AG09309 (cell line): ENCODE measurements around the gene GPRASP2.
A peak's percentile ranks its signal among the peaks of the same experiment; 100 is the strongest.

Source experiments
- DNase-seq: peaks from one replicate; pipeline ENCODE4 v3.0.0-alpha.2; 2010; ENCODE audit warnings: low read depth
- H3K4me3 ChIP-seq: 2 replicates; pipeline ENCODE4 v1.5.1; 2011; ENCODE audit warnings: mild to moderate bottlenecking, low read depth, low read length, moderate library complexity; ENCODE audit not compliant: control insufficient read depth
- TF ChIP-seq, protein P1 (sequence below): IDR thresholded peaks from 2 replicates; pipeline ENCODE4 v1.5.1; 2011; ENCODE audit warnings: mild to moderate bottlenecking, low read depth, low read length, inconsistent platforms; ENCODE audit not compliant: insufficient read depth, control insufficient read depth; ENCODE audit errors: missing control alignments

Gene GPRASP2

DNA sequence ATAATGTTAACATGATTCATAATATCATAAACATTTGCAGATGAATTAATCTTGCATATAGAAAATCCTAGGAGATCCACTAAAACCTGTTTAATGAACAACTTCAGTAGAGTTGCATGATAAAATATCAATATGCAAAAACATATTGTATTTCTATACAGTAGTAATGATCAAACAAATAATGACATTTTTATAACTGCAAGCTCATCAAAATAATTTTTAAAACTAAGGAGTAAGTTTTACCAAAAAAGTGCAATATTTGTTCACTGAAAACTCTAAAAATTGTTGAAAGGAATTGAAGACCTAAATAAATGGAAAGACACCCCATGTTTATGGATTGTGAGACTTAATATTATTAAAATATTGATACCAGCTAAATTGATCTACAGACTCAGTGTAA lies 15.9 kb upstream of the GPRASP2 start:
- DNase-seq: no peak
- TF ChIP-seq, protein P1, sequence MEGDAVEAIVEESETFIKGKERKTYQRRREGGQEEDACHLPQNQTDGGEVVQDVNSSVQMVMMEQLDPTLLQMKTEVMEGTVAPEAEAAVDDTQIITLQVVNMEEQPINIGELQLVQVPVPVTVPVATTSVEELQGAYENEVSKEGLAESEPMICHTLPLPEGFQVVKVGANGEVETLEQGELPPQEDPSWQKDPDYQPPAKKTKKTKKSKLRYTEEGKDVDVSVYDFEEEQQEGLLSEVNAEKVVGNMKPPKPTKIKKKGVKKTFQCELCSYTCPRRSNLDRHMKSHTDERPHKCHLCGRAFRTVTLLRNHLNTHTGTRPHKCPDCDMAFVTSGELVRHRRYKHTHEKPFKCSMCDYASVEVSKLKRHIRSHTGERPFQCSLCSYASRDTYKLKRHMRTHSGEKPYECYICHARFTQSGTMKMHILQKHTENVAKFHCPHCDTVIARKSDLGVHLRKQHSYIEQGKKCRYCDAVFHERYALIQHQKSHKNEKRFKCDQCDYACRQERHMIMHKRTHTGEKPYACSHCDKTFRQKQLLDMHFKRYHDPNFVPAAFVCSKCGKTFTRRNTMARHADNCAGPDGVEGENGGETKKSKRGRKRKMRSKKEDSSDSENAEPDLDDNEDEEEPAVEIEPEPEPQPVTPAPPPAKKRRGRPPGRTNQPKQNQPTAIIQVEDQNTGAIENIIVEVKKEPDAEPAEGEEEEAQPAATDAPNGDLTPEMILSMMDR: no peak
- H3K4me3 ChIP-seq: no peak overlapping the region

- H3K4me3 ChIP-seq: no peak overlapping the region
- DNase-seq: no peak
- TF ChIP-seq, protein P1: no peak
Measured at GRCh38 chrX:102697494-102697893, 14.8 kb upstream of the GPRASP2 start.

DNA sequence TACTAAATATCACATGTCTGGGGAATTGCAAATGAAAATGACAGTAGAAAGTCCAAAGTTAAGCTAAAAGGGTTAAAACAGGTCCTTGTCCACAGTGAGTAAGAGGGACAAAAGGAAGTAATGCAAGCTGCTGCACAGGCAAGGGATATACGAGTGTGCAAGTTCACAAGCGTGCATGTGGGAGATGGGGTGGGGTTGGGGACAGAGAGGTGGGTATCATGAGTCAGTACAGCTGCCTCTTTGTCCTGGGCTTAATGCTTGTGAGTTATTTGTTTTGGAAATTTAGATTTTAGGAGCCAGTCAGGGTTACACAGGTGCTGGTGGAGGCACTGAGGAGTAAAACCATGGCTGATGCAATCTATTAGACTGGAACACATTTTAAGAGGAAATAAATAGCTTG lies 3.3 kb upstream of the GPRASP2 start:
- no peak overlapping the region for H3K4me3 ChIP-seq
- no peak for DNase-seq
- TF ChIP-seq, protein P1: no peak

- H3K4me3 ChIP-seq: peak overlapping the region; percentile 71
- no peak for DNase-seq
- TF ChIP-seq, protein P1: no peak
Measured at GRCh38 chrX:102711872-102712215, 404 bp upstream of the GPRASP2 start.

- no peak for DNase-seq
- TF ChIP-seq, protein P1: peak; percentile 58
- peak overlapping the region; percentile 71 for H3K4me3 ChIP-seq
Measured at GRCh38 chrX:102712981-102713625, 855 bp downstream of the GPRASP2 start.

DNA sequence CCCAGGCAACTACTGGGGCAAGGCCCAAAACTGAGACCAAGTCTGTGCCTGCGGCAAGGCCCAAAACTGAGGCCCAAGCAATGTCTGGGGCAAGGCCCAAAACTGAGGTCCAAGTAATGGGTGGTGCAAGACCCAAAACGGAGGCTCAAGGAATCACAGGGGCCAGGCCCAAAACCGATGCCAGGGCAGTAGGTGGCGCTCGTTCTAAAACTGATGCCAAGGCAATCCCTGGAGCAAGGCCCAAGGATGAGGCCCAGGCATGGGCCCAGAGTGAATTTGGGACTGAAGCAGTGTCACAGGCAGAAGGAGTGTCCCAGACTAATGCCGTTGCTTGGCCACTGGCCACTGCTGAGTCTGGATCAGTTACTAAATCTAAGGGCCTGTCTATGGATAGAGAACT lies 2.7 kb downstream of the GPRASP2 start:
- TF ChIP-seq, protein P1: no peak
- no peak overlapping the region for H3K4me3 ChIP-seq
- no peak for DNase-seq

DNA sequence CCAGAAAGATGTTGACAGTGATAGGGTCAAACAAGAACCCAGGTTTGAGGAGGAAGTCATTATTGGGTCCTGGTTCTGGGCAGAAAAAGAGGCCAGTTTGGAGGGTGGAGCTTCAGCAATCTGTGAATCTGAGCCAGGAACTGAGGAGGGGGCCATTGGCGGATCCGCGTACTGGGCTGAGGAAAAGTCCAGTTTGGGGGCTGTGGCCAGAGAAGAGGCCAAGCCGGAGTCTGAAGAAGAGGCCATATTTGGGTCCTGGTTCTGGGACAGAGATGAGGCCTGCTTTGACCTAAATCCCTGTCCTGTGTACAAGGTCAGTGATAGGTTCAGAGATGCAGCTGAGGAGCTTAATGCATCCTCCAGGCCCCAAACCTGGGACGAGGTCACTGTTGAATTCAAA lies 3.7 kb downstream of the GPRASP2 start:
- TF ChIP-seq, protein P1: no peak
- DNase-seq: no peak
- H3K4me3 ChIP-seq: no peak overlapping the region
